GM06990 (cell line): ENCODE data around the gene NEK7.

Experiments
- DNase-seq: peaks from one replicate; pipeline ENCODE4 v3.0.0-alpha.2; 2011; ENCODE audit not compliant: insufficient read length; ENCODE audit errors: extremely low read depth
- H3K27me3 ChIP-seq: replicated peaks from 2 replicates; pipeline ENCODE4 v1.6.0; 2011; ENCODE audit warnings: low read length; ENCODE audit not compliant: control insufficient read depth, insufficient read depth
- H3K36me3 ChIP-seq: 2 replicates; pipeline ENCODE4 v1.5.1; 2011; ENCODE audit warnings: low read length; ENCODE audit not compliant: control insufficient read depth, insufficient read depth
- H3K4me3 ChIP-seq: replicated peaks from 2 replicates; pipeline ENCODE4 v1.5.1; 2011; ENCODE audit warnings: low read depth, mild to moderate bottlenecking, control low read depth, low read length
- TF ChIP-seq, protein P1 (sequence below): IDR thresholded peaks from 2 replicates; pipeline ENCODE4 v1.5.1; 2011; ENCODE audit warnings: low read length, control low read depth, mild to moderate bottlenecking, inconsistent platforms; ENCODE audit not compliant: insufficient read depth, poor library complexity, severe bottlenecking

NEK7 gene

DNA sequence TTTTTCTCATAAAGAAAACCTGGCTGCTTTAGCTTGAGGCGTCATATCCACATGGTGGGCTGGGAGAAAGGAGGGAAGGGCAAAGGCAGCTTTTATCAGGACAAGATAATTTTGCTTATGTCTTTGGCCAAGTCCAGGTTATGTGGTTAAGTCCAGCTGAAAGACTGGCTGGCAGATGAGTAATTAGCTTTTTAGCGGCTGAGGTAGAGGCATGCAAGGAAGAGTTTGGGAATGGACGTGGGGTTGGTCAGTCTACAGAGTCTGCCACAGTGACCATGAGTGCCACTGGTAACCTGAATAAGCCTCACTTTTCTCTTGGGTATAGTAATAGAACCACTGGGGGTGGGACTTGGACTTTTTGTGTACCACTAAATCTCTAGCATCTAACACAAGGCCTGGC lies 39.8 kb downstream of the NEK7 start:
- DNase-seq: no peak
- TF ChIP-seq, protein P1, sequence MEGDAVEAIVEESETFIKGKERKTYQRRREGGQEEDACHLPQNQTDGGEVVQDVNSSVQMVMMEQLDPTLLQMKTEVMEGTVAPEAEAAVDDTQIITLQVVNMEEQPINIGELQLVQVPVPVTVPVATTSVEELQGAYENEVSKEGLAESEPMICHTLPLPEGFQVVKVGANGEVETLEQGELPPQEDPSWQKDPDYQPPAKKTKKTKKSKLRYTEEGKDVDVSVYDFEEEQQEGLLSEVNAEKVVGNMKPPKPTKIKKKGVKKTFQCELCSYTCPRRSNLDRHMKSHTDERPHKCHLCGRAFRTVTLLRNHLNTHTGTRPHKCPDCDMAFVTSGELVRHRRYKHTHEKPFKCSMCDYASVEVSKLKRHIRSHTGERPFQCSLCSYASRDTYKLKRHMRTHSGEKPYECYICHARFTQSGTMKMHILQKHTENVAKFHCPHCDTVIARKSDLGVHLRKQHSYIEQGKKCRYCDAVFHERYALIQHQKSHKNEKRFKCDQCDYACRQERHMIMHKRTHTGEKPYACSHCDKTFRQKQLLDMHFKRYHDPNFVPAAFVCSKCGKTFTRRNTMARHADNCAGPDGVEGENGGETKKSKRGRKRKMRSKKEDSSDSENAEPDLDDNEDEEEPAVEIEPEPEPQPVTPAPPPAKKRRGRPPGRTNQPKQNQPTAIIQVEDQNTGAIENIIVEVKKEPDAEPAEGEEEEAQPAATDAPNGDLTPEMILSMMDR: no peak
- H3K4me3 ChIP-seq: no peak overlapping the region
- no peaks in the 10 kb centered on the region for H3K36me3 ChIP-seq
- H3K27me3 ChIP-seq: no peaks in the 10 kb centered on the region

DNA sequence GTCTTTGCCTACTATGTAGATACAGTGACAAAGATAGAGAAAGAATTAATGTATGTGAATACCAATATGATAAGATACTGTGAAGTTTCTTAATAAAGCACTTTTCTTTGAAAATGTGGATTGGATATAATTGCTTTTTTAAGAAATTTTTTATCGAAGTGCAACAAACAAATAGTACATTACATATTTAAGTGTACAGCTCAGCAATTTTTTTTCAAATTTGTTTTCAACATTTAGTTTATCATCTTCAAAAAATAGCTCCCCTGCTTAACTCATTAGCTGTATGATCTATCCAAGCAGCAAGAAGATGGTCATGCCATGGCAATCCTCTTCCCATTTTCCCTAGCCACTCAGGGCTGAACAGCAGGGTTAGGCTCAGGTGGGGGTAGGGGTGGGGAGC lies 40.5 kb downstream of the NEK7 start:
- Histone ChIP-seq H3K27me3 (no peaks in the 10 kb centered on the region), H3K4me3 (no peak overlapping the region), H3K36me3 (no peaks in the 10 kb centered on the region)
- TF ChIP-seq, protein P1: no peak
- no peak for DNase-seq

DNA sequence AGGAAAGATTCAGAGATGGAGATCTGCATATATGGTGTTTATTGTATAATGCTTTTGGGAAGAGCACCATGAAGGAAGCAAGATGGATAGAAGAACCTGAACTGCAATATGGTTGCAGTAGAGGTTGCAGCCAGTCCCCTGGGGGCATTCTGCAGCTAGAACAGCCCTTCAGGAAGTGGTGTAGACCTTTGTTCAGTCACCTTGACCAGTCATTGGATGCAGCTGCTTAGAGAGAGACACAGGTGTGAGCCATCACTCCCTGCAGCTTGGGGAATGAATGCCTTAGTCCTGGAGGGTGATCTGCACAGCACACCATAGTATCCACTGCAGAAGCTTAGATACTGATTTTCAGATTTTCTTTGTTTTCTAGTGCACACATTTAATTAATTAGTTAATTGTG lies 42.3 kb downstream of the NEK7 start:
- TF ChIP-seq, protein P1: no peak
- Histone ChIP-seq H3K27me3 (no peaks in the 10 kb centered on the region), H3K4me3 (no peak overlapping the region), H3K36me3 (no peaks in the 10 kb centered on the region)
- no peak for DNase-seq

DNA sequence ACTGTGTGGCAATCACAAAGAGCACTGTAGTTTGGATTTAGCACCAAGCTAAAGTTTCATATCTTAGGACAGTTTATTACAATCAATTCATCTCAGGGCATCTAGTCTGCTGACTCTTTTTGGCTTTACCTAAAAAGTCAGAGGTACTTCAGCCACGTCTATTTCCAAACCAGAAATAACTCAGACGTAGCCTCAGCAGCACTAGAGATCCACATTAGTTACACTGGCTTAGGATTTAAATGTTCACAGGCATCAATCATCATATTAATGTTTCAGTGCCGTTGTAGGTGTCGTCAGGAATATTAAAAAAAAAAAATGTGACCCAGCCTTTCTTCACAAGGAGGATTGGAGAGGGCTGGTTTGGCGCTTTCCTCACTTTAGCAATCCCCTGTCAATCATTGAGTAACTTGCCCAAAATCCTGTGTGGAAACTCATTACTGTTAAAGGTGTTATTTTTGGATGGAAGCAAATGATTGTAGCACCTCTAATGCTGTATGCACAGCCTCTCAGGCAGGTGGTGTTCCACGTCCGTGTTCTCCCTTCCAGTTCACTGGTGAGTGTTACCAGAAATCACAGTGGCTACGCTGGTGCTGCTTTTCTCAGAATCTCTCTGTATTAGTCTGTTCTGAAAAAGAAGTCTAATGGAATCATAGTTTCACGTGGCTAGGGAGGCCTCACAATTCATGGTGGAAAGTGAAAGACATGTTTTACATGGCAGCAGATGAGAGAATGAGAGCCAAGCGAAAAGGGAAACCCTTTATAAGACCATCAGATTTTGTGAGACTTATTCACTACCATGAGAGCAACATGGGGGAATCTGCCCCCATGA lies 45.4 kb downstream of the NEK7 start:
- Histone ChIP-seq H3K4me3 (0 out of 2 replicates have a peak overlapping the region, but pooled peaks have one; percentile 2), H3K27me3 (no peaks in the 10 kb centered on the region), H3K36me3 (no peaks in the 10 kb centered on the region)
- DNase-seq: peak; percentile 36
- TF ChIP-seq, protein P1: no peak

DNA sequence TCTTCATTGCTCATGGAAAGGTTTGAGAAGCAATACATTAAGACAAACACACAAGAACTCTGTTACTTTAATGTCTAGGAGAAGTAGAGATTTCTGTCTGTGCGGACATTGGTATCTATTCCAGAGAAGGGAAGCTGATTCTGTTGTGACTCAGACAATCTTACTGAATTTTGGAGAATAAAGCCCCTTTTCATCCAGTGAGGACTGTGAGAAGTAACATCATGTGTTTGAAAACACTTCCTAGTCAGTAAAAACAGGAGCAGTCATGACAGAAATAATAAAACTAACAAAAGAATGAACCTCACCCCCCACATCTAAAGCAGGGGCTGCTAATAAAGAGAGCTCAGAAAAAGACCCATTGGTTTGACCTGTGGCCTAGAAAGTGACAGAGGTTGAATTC lies 46.6 kb downstream of the NEK7 start:
- no peak for DNase-seq
- TF ChIP-seq, protein P1: no peak
- no peak overlapping the region for H3K4me3 ChIP-seq

More for the DNA sequence above, 46.6 kb downstream of the NEK7 start:
- Histone ChIP-seq H3K36me3 (no peaks in the 10 kb centered on the region), H3K27me3 (no peaks in the 10 kb centered on the region)
